NK-92 treated with Interleukin-12 subunit alpha and Interleukin-12 subunit beta, amount 100 ng/mL, for 24 hours (cell line): ENCODE data around the gene AOAH.
A peak's percentile ranks its signal among the peaks of the same experiment; 100 is the strongest.
"Not testable (repeated sequence)": the region's sequence is repeated elsewhere in the genome, so short reads cannot be mapped to it uniquely, and the experiment has no call there.

Experiments used
- DNase-seq: peaks from one replicate; lab custom pipeline; 2025; lab: John Stamatoyannopoulos, UW

Gene AOAH

DNA sequence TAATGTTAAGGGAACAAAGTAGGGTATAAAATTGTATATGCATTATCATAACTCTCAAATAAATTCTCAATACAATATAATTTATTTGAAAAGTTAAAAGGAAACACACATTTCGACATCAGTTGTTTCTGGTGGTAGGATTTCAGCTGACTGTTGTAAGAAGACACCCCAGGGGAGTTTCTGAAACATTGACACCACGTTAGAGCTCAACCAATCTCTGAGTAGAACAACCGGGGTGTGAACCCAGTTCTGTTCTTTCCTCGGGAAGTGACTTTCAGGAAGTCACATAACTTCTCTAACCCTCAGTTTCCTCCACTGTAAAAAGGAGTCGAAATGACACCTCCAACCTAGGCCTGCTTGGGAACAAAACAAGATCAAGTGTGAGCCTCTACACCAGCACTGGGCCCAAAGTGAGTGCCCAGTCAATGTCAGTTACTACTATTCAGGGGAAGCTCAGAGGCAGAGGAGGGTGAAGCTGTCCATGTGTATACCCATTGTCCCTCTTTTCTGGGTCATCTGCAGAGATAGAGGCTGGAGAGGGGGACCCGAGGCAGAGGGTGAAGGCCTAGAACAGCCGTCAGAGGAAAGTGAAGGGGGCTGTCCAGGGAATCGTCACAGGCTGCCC is 67.1 kb downstream of the AOAH start:
- DNase-seq: no peak

GRCh38 chr7:36654436-36654835 is 69.9 kb downstream of the AOAH start:
- DNase-seq: no peak

- no peak for DNase-seq
Observed at GRCh38 chr7:36653663-36654355, 70.5 kb downstream of the AOAH start.

DNA sequence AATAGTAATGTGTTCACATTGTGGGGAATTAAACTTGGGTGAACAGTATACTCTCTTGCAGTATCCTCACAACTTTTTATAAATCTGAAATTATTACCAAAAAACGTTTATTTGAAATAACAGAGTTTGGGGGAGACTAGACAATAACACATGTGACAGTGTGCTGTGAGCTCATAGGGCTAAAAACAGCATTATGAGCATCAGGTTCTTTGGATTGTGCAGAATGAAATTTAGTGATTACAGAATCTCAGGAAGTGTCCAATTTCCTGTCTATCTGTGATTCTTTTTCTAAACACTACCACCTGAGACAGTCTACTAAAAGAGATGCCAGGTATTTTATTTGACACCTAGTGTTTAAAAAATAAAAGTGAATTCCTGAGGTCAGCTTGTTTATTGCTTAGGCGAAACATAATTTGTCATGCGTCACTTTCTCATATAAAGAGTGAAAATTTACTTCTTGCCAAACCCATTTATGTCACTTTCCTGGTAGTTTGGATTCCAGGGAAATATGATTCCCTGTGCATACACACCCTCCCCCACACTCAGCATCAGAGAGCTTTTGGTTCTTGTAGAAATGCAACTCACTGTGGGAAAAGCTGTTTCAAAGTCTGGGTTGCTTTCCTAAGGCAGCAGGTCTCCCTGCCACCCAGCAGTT is 71.2 kb downstream of the AOAH start:
- DNase-seq: no peak

DNA sequence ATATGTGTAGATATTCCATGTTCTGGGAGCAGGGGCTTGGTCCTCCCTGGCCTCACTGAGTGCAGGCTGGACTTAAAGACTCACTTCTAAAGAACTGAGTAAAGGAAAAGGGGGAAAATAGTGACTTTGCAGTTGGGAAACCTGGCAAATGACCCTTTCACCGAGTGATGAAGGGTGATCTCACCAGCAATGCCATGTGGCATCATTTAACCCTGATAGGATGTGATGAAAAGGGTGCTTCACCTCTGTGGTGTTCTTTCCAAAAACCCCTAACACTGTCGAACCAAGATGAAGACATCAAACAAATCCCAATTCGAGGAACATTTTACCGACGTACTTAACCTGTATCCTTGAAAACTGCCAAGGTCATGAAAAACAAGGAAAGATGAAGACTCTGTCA is 71.9 kb downstream of the AOAH start:
- no peak for DNase-seq

- no peak for DNase-seq
Observed at GRCh38 chr7:36651404-36651803, 72.9 kb downstream of the AOAH start.

GRCh38 chr7:36650766-36651312 is 73.5 kb downstream of the AOAH start:
- no peak for DNase-seq

DNA sequence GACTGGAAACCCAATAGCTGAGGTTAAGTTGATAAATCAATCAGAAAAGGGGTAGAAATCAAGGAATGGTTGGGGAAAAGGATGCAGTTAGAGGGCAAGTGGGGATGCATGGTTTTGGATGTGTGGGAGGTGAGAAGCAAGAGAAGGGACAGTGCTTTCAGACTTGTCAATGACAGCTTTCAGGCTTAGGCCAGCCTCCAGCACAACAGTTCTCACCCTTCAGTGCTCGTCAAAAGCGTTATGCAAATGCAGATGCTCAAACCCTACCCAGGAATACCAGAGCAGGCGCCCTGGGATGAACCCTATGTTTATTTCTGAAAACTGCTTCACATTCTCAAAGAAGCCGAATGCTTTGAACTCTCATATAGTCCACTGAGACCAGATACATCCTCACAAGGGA is 74.0 kb downstream of the AOAH start:
- no peak for DNase-seq

GRCh38 chr7:36649319-36649718 is 75.0 kb downstream of the AOAH start:
- DNase-seq: not testable (repeated sequence)

GRCh38 chr7:36648441-36648840 is 75.9 kb downstream of the AOAH start:
- DNase-seq: no peak

GRCh38 chr7:36644625-36645422 is 79.5 kb downstream of the AOAH start:
- DNase-seq: no peak

DNA sequence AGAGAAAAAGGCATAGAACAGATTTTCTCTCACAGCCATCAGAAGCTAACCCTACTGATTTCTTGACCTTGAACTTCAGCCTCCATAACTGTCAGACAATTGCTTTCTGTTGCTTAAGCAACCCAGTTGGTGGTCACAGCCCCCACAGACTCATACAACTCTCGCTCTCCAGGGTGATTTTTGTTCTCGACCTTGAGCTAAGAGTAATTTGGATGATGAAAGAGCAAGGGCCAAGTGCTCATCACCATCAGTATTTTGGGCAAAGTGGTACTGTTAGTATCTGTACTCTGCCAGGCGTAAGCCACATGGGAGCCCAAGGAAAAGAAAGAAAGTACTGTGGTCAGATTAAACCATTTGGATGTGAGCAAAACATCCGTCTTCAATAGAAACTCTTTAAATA is 81.9 kb downstream of the AOAH start:
- DNase-seq: no peak

GRCh38 chr7:36642010-36642409 is 82.3 kb downstream of the AOAH start:
- DNase-seq: no peak

DNA sequence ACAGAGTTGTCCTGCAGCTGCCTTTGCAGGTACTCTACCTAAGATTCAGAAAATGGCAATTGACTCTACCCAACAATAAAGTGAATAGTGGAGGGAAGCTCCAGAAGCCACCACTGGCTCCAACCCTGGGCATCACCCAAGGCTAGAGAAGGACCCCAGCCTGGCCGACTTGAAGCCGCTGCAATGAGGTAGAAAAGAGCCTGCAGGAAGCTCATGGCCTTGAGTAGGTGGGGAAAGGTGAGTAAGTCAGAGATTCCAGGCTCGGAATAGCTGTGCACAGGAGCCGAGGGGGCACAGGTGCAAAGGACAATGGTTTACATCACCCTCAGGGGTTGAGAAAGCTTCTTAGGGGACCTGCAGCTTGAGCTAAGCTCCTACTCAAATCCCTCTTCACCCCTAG is 83.6 kb downstream of the AOAH start:
- DNase-seq: no peak

DNA sequence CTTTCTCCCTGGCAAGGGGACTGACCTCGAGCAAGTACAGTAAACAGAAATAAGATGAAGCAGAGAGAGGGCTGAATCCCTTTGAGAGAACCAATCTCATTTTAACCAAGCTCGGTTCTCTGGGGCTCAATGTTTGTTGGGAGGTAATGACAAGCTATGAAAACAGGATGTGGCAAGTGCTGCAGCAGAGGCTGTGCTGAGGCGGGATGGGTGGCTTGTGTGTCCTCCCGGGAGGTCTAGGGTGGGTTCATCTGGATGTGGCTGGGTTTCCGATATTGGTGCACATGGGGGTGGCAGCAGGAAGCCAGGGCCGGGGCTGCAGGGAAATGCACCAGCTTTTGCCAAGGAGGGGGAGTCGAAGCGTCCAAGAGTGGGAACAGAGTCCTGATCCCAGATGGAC is 84.5 kb downstream of the AOAH start:
- peak; percentile 5 for DNase-seq

DNA sequence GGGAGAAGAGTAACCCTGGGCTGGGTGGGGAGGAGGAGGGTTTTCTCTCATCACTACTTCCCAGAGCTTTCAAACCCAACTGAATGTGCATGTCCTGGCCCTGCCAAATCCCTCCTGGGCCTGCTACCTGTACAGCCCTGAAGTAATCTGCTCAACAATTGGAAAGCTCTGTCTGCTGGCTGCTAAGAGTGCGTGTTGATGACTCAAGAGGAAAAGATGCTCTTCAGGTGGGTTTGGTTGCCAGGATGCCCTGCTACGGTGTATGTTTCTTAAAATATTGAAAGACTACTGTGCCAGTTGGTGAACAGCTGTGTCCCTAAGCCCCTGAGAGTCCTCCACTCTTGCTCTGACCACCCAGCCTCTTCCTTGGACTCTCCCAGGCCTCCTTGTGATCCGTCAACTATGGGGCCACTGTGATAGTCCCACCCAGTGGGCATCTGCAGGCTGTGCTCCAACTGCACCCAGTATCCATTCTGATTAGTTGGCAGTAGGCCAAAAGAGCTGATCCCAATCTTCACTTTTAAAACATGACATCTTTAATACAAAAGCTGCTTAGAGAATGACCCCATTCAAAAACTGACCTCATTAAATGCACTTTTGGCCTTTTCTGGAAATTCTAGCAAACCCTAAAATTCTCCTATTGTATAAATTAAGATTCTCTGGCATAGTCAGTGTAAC is 85.6 kb downstream of the AOAH start:
- DNase-seq: no peak

DNA sequence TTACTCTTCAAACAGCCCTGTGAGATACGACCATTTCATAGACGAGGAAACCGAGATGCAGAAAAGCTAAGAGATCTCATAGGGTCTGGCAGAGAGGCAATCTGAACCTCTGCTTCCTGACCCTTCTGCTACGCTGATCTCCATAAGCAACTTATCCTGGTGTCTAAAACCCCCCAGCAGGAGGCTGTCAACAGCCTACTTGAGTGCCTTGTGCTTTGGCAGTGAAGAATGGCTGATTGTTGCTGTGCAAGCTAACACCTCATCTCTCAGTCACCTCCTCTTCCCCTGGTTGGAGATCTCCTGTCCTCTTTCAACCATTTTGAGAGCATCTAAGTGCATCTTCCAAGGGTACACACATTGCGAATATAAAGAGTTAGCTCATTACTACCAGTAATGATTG is 86.2 kb downstream of the AOAH start:
- no peak for DNase-seq

- DNase-seq: no peak
Observed at GRCh38 chr7:36637417-36637816, 86.9 kb downstream of the AOAH start.

GRCh38 chr7:36636126-36636525 is 88.2 kb downstream of the AOAH start:
- no peak for DNase-seq

DNA sequence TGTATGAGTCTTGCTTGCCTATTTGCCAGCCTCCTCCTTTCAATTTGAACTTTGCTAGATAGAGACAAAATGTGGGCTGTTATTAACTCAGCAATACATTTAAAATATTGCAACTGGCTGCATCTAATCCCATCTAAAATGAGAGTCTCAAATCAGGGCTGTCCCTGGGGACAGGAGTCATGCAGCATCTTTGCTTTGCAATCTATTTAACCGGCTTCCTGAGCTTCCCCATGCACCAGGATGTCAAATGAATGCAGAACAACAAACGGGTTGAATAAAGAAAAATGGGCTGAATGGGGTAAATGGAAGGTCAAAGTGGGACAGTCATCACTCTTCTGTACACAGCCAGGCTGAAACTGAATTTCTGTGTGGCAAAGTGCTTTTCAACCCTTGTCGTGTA is 89.2 kb downstream of the AOAH start:
- no peak for DNase-seq

DNA sequence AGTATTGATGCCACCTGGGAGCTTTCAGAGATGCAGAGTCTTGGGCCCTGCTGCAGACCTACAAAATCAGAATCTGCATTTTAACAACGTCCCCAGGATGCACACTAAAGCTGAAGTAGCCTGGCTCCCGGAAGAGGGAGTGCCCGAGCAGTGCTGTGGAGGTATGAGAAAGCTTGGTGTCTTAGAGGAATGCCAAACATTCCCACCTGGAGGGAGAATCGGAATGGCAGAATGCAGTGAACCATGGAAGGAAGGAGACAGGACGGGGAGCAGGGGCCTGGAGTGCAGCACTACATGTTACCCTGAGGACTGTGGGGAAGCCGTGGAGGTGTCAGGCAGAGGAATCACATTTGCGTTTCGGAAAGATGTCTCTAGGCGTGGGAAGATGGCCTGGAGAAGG is 90.9 kb downstream of the AOAH start:
- DNase-seq: no peak

- DNase-seq: no peak
Observed at GRCh38 chr7:36630112-36630650, 94.1 kb downstream of the AOAH start.
